Stomach (tissue), 4 donors: Measurements from ENCODE around the gene SOX30.

Experiments
- POLR2A ChIP-seq, 4 donors: fragments of 450-650 bp; IDR thresholded peaks; one replicate each; pipeline ENCODE4 v1.6.1; 2016; ENCODE audit warnings: antibody characterized with exemption in 4 of 4, control low read depth in 2 of 4, mild to moderate bottlenecking in 1 of 4, moderate library complexity in 1 of 4
- POLR2AphosphoS5 ChIP-seq, 3 donors: sonication (generic); formaldehyde crosslinking; IDR thresholded peaks; one replicate each; pipeline ENCODE4 v1.6.1; 2016; ENCODE audit warnings: antibody characterized with exemption in 3 of 3

GRCh38 chr5:157671592-157672330, 19.5 kb upstream of the SOX30 start:
- TF ChIP-seq POLR2A (IDR thresholded peaks at IDR 0.05) (no peak), POLR2AphosphoS5 (IDR thresholded peaks at IDR 0.05) (no peak)
